ENCODE measurements around the gene PPFIA2.

GRCh38 chr12:81468206-81468605 lies 290.9 kb downstream of the PPFIA2 start:
- TF ChIP-seq EP300 (IDR thresholded peaks at IDR 0.05): no peak
- no peak for TF ChIP-seq CTCF (IDR thresholded peaks at IDR 0.05)

All from suprapubic skin (tissue), 3 donors.